ENCODE data around the gene UCN3.

Gene UCN3

DNA sequence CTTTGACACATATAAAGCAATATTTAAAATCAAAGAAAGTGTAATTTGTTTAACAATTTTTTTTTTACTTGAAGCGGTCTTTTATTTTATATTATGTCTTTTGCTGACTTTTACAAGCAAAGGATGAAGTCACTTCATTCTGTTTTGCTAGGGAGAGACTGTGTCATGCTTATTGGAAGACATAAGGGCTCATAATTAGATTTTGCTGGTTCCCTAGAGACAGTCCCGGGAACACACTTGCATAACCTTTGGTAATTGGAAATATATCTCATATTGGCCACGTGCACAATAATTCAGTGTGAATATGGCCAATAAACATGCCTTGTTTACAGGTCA lies 47.1 kb downstream of the UCN3 start:
- no peak for DNase-seq

DNA sequence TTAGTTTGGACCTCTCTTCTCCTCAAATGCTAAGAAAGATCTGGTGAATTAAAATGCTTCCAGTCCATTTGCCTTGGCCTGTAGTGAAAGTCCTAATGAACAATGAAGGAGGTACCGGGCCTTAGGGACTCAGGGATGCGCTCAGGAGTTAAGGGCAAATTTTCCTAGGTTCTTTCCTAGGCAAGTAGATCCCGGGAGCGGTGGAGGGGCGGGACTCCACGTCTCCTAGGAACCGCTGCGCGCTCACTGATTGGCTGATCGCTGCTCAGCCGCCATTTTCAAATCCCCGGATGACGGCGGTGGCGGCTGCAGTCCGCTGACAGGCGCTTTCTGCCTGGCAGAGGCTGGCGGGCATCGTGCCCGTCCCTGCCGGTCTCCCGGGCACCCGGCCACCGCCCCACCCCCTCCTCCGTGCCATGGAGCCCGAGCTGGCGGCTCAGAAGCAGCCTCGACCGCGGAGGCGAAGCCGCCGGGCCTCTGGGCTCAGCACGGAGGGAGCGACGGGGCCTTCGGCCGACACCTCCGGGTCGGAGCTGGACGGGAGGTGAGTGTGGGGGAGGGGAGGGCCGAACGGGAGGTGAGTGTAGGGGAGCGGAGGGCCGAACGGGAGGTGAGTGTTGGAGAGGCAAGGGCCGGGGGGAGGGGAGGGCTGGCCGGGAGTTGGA lies 47.6 kb downstream of the UCN3 start, which contains the start of gene NET1:
Gene NET1, plus strand, starts transcription at position 281 of the 665 bp plus-strand sequence. Its CDS starts 136 bp downstream, at position 417.
- DNase-seq, result peak; percentile 92

GRCh38 chr10:5413012-5413938 lies 48.5 kb downstream of the UCN3 start:
- peak; percentile 65 for DNase-seq

GRCh38 chr10:5416981-5417380 lies 52.2 kb downstream of the UCN3 start:
- no peak for DNase-seq

- DNase-seq, result no peak
These were observed 53.8 kb downstream of the UCN3 start for GRCh38 chr10:5418584-5418983.

GRCh38 chr10:5419466-5420094 lies 54.8 kb downstream of the UCN3 start:
- DNase-seq, result peak; percentile 84

DNA sequence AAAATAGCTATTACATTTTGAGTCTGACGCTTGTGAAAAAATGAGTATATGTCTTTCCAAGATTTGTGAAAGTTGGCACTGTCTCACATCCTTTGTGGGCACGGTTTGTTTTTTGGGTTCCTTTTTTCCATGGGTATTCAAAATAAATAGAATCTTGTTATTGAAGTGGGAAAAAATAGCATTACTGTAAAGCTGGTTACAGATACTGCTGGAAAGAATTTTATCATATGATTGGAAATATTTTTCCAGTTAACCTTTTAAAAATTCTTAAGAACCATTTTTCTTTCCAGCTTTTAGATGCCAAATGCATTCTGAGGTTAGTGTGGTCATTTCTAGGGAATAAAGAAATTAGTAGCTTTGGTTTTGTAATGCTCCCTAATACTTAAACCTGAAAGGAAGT lies 59.0 kb downstream of the UCN3 start:
- DNase-seq, result no peak
